ENCODE data around the gene HOXC5.

The HOXC5 gene

DNA sequence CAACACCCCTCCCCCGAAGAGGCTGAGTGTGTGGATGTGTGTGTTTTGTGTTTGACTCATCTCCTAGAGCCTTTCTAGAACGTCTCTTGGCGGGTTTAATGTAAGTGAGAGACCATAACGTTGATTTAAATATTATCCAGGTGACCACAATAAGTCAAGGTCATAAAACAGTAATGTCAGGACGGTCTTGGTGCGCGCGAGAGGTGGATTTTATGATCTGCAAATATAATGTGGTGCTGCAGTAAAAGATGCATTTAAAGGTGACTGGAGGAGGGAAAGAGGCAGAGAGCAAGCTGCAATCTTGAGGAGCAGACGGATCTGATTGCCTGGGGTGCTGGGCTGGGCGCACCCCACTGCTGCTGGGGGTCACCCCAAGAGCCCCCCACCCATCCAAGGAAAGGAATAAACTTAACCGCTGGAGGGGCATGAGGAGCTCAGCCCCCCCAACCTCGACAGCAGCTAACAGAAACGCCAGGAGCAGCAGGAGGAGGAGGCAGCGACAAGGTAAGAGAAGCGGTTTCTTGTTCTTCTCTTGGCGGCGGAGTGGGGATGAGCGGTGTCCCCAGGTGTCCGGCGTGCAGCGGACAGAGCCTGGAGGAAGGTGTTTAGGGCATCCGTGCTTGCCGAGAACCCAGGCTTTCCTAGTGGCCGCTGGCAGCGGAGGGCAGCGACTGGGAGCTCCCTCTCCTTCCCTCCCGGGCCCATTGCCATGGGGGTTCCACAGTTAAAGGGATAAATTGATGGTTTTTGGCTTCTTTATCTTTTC is 42.4 kb upstream of the HOXC5 start:
- DNase-seq (ENCODE audit: low spot score): no peak
- TF ChIP-seq, protein P1, sequence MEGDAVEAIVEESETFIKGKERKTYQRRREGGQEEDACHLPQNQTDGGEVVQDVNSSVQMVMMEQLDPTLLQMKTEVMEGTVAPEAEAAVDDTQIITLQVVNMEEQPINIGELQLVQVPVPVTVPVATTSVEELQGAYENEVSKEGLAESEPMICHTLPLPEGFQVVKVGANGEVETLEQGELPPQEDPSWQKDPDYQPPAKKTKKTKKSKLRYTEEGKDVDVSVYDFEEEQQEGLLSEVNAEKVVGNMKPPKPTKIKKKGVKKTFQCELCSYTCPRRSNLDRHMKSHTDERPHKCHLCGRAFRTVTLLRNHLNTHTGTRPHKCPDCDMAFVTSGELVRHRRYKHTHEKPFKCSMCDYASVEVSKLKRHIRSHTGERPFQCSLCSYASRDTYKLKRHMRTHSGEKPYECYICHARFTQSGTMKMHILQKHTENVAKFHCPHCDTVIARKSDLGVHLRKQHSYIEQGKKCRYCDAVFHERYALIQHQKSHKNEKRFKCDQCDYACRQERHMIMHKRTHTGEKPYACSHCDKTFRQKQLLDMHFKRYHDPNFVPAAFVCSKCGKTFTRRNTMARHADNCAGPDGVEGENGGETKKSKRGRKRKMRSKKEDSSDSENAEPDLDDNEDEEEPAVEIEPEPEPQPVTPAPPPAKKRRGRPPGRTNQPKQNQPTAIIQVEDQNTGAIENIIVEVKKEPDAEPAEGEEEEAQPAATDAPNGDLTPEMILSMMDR (conservative IDR thresholded peaks at IDR 0.05; ENCODE audit: low read depth): no peak
- CTCF ChIA-PET: interaction anchor here (0.6 to 2.0 kb wide), 4 partner anchors 12 to 218 kb away, joined by 3 to 9 read pairs (median 6); no protein-coding TSS in a partner anchor
- no peak overlapping the region for H3K27ac ChIP-seq
- POLR2A ChIA-PET (ENCODE audit: low non-redundant PET): interaction anchor here (0.6 kb wide), 1 partner anchor 202 kb away, joined by 5 read pairs; no protein-coding TSS in a partner anchor

DNA sequence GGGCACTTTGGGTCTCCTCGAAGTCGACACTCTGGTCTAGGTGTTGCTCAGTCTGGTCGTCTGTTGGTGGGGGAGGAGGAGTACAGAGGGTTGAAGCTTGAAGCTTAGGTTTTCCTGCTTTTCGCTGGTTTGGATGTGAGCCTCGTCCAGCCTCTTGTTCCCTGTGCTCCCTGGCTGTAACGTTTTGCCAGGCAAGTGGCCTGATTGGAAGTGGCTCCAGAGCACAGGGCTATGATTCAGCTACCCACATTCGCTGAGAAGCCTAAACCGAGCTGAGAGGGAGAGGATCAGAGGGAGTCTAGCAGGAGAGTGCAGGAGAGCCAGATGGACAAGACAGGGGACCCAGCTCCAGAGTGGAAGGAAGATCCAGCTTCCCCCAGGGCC is 41.8 kb upstream of the HOXC5 start:
- ChIA-PET CTCF (interaction anchor here (0.6 to 2.0 kb wide), 4 partner anchors 15 to 217 kb away, joined by 3 to 9 read pairs (median 4); no protein-coding TSS in a partner anchor), POLR2A (ENCODE audit: low non-redundant PET) (interaction anchor here (0.6 kb wide), 1 partner anchor 202 kb away, joined by 5 read pairs; no protein-coding TSS in a partner anchor)
- TF ChIP-seq, protein P1 (conservative IDR thresholded peaks at IDR 0.05; ENCODE audit: low read depth): no peak
- DNase-seq (ENCODE audit: low spot score): no peak
- no peak overlapping the region for H3K27ac ChIP-seq

DNA sequence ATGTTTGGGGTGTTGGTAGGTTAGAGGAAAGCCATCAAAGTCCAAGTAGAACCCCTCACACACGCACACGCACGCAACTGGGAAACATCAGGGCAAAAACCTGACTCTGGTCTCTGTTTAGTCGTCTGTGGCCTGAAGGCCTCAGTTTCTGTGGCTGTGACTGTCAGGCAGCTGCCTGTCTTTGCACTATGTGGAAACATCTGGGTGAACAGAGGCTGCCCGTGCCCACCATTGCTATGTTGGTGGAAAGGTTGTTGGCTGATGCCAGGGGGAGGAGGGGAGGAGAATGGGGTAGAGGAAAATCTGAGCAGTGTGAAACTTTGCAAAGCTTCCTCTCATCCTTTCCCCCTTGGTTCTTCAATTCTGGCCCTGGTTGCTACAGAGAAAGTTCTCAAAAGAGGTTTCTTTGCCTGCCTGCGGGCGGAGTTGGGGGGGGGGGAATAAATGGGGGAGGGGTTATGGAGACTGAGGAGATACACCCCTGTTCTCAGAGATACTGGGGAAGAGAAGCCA is 40.4 kb upstream of the HOXC5 start:
- DNase-seq (ENCODE audit: low spot score): no peak
- ChIA-PET POLR2A (ENCODE audit: low non-redundant PET) (no interaction called here), CTCF (interaction anchor here (0.6 to 2.0 kb wide), 7 partner anchors 7 to 246 kb away, joined by 3 to 9 read pairs (median 4); partner anchors contain the start of gene HOXC10)
- H3K27ac ChIP-seq: no peak overlapping the region
- TF ChIP-seq, protein P1 (conservative IDR thresholded peaks at IDR 0.05; ENCODE audit: low read depth): no peak

GRCh38 chr12:53993162-53994008 is 39.5 kb upstream of the HOXC5 start:
- ChIA-PET POLR2A (ENCODE audit: low non-redundant PET) (no interaction called here), CTCF (interaction anchor here (0.6 to 1.5 kb wide), 4 partner anchors 8 to 247 kb away, joined by 3 to 4 read pairs (median 4); partner anchors contain the start of gene HOXC10)
- no peak for DNase-seq (ENCODE audit: low spot score)
- no peak overlapping the region for H3K27ac ChIP-seq
- TF ChIP-seq, protein P1 (conservative IDR thresholded peaks at IDR 0.05; ENCODE audit: low read depth): no peak

DNA sequence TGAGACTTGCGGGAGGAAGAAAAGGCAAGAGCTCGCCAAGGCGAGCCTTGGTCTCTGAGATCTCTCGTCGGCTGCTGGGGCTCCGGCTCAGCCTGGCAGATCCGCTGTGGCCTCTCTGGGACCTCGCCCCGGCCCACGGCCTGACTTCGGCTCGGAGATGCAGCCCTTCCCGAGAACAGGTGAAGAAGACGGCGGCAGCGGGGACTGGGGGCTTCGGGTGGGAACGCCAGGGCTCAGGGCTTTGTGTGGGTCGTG is 38.9 kb upstream of the HOXC5 start:
- no peak overlapping the region for H3K27ac ChIP-seq
- CTCF ChIA-PET: interaction anchor here (1.4 to 1.5 kb wide), 2 partner anchors 9 to 248 kb away, joined by 3 to 4 read pairs; partner anchors contain the start of gene HOXC10
- POLR2A ChIA-PET (ENCODE audit: low non-redundant PET): no interaction called here
- DNase-seq (ENCODE audit: low spot score): no peak
- TF ChIP-seq, protein P1 (conservative IDR thresholded peaks at IDR 0.05; ENCODE audit: low read depth): no peak
